NCI-H2171 (cell line): ENCODE data around the gene UBE2E1.
A peak's percentile ranks its signal among the peaks of the same experiment; 100 is the strongest.
"Not testable (repeated sequence)": the region's sequence is repeated elsewhere in the genome, so short reads cannot be mapped to it uniquely, and the experiment has no call there.

Experiments used
- DNase-seq: peaks from one replicate; lab custom pipeline; 2025; lab: John Stamatoyannopoulos, UW

UBE2E1 gene

DNA sequence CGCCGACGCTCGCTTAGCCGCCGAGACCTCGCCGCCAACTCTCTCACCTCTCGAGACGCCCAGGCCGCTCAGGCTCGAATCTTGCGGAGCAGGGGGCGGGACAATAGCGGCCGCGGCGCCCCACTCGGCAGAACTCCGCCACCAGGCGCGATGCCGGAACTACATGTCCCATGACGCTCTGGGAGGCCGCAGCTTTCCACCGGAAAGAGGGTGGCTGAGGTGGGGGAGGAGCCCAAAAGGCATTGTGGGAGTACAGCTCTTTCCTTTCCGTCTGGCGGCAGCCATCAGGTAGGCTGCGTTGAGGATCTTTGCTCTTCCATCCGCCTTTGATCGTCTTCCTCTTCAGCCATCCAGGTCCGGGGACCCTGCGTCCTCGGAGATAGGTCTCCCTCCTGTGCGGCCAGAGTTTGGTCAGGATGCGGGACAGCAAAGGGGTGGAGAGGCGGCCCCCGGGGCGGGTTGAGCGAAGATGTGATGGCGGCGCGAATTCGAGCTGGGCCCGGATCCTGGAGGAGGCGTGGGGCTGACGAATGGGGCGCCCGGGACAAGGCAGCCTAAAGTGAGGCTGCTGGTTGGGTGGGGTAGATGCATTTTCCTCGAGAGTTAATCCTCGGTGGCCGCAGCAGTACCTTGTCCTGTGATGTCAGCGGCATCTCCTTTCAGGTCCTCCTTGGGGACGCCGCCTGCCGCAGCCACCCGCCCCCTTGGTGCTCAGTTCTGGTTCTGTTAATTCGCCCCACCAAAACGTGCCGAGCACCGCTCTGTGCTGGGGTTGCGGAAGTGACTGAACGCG lies 111.3 kb downstream of the UBE2E1 start, which contains the start of the genes NKIRAS1 and RPL15:
Gene NKIRAS1 (minus strand): TSS at position 105 of the 793 bp plus-strand sequence. CDS start 6,086 bp downstream, outside the sequence.
Gene RPL15 (plus strand): TSS at position 247 of the 793 bp plus-strand sequence. CDS start 728 bp downstream, outside the sequence.
- peak; percentile 78 for DNase-seq

DNA sequence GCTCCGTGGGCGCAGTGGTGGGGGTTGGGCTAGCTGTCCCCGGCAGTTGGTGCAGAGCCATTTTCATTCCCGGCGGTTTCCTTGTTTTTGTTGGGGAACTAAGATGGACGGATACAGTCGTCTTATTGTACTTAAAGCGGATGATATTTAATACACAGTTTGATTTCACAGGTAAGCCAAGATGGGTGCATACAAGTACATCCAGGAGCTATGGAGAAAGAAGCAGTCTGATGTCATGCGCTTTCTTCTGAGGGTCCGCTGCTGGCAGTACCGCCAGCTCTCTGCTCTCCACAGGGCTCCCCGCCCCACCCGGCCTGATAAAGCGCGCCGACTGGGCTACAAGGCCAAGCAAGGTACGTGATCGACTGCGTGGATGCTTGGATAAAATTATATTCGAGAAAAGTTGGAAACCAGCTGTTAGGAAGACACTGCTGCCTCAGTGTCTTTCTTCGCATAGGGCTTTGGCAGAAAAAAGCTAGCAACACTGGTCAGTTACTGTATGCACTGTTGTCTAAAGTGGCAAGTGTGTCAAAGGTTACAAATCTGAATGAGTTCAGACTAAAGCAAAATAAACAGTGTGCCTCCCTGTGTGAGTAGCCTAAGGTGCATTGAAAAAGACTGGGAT lies 112.0 kb downstream of the UBE2E1 start:
- not testable (repeated sequence) for DNase-seq

DNA sequence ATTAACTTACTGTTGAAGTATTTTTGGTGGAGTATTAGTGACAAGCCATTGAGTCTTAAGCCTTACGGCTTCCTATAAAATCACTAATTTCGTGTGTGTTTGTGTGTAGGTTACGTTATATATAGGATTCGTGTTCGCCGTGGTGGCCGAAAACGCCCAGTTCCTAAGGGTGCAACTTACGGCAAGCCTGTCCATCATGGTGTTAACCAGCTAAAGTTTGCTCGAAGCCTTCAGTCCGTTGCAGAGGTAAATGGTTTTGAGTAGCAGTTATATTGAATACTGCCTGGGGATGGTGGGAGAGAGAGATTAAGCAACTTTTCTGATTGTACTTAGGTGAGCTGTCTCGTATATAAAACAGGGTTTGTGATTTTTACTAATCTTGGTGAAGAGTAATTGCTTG lies 112.6 kb downstream of the UBE2E1 start:
- DNase-seq: not testable (repeated sequence)

DNA sequence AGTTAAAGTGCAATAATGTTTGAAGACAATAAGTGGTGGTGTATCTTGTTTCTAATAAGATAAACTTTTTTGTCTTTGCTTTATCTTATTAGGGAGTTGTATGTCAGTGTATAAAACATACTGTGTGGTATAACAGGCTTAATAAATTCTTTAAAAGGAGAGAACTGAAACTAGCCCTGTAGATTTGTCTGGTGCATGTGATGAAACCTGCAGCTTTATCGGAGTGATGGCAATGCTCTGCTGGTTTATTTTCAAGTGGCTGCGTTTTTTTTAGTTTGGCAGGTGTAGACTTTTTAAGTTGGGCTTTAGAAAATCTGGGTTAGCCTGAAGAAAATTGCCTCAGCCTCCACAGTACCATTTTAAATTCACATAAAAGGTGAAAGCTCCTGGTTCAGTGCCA lies 113.9 kb downstream of the UBE2E1 start:
- DNase-seq: no peak

DNA sequence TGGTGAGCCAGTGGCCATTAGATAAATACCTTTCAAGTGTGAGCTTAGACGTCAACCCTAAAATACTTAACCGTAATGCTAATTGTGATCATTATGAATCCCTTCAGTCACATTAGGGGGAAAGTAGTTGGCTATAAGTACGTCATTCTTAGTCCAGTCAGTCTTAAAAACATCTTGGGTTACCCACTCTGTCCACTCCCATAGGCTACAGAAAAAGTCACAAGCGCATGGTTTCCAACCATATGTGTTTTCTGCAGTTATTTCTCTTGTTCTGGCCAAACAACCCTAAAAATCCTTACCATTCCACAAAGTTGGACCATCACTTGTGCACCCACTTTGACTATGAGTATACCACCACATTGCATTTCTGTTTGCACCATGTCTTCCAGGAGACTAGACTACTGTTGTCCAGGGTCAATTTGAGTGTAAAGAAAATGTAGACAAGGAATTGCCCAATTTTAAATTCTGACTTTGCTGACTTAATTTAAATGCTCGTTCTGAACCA lies 114.4 kb downstream of the UBE2E1 start:
- DNase-seq: no peak

DNA sequence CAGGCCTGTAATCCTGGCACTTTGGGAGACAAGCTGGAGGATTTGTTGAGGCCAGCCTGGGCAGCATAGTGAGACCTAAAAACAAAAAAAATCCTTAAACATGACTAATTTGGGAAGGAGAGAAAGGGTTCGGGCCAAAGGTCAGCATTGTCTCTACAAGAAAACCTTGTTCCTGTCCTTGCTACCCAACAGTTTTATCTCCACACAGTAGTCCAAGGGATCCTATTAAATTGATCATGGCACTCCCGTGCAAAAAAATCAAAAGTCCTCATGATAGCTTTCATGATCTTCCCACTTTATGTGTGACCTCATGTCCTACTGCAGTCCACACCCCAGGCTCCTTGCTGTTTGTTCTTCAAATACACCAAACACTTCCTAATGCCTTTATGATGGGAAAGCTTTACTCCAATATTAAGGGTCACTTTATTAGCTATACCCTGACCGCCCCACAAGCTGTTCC lies 115.3 kb downstream of the UBE2E1 start:
- no peak for DNase-seq

DNA sequence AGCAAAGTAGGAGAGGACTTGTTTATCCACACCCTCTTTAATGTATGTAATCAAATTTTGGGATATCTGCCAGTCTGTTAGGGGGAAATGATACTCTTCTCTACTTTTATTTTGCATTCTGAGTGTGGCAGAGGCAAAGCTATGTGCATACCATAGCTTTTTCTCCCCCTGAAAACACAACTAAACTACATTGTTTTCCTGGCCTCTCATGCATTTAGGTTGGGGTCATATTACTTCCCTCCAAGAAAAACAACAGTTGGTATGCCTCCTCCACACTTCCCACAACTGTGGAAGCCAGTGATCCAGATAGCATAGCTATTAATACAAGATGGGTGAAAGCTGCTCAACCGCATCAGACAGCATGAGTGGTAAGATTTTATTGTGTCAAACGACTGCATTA lies 118.0 kb downstream of the UBE2E1 start:
- DNase-seq: peak; percentile 64

DNA sequence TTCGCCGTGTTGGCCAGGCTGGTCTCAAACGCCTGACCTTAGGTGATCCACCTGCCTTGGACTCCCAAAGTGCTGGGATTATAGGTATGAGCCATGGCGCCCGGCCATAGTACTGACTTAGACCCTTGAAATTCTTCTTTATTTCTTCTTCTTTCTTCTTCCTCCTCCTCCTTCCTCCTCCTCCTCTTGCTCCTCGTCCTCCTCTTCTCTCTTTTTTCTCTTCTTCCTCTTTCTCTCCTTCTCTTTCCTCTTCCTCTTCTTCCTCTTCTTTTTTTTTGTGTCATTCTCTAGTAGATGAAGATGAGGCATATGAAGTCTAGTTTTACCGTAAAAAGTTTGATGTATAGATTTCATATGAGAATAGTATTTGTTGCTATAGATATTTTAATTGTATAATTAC lies 120.5 kb downstream of the UBE2E1 start:
- DNase-seq: no peak

DNA sequence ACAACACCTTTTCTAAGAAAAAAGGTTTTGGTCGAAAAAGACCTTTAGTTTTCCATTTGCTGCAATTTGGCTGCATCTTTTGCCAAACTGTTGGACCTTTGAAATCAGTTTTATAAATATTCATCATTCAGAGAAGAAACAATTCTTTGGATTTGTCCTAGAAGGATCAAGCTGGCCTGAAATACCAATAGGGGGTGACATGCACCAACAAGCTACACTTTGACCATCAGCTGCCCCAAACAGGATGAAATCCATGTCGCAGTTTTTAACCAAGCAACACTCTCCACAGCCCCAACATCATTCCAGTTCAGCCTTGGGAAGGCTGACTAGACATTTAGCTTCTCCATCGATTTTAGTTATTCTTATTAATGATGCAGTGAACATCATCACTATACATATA lies 121.0 kb downstream of the UBE2E1 start:
- DNase-seq: no peak

DNA sequence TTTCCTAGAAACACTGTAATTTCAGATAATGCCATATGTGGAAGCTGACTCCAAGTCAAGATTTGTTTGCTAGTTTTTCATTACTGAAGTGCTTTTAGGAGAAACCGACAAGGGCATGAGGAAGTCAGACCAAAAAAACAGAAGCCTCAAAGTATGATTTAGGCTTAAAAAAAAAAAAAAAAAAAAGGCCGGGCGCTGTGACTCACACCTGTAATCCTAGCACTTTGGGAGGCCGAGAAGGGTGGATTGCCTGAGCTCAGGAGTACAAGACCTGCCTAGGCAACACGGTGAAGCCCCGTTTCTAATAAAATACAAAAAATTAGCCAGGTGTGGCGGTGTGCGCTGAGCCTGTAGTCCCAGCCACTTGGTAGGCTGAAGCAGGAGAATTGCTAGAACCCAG lies 122.8 kb downstream of the UBE2E1 start:
- no peak for DNase-seq

DNA sequence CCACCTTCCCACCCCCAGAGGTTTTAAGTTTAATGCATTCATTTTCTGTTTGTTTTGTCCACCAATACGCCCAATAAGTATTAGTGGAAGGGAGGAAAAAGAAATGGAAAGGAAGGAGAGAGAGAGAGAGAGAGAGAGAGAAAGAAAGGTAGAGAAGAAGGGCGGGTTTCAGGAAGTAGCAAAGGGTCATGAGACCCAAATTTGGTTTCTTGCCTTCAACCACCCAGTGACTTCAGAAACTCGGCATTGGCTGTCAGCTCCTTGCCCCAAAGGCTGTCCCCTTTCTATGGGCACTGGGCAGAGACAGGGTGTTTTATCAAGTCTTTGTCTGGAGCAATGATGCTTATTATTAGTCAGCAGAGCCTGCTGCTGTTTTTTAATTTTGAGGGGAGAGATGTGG lies 125.8 kb downstream of the UBE2E1 start:
- DNase-seq: no peak

DNA sequence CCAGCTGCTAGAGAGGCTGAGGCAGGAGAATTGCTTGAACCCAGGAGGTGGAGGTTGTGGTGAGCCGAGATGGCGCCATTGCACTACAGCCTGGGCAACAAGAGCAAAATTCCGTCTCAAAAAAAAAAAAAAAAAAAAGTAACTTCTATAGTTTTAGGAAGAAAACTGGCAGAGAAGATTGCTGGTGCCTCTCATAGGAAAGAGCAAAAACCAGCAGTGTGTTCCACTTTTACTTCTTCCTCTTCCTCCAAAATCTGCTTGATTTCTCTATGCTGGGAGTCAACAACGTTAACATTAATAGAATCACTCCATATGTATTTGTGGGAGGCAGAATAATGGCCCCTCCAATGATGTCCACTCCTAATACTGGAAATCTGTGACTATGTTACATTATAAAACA lies 126.8 kb downstream of the UBE2E1 start:
- DNase-seq: no peak

DNA sequence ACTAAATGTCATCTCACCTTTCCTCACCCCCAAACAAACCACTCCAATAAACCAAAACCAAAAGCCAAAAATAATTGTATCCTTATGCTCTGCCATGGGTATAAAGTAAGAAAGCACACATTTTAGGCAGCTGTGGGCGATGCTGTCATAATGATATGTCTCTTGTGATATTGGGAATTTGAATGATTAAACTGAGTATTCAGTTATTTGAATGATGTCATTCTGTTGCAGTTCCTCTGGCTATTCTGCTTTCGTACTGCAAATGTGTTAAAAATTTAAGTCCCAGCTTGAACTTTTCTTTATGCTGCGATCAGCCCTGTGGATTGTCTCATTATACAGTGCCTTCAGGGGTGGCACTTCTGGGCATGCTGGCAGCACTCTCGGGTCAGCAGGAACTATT lies 128.5 kb downstream of the UBE2E1 start:
- no peak for DNase-seq

DNA sequence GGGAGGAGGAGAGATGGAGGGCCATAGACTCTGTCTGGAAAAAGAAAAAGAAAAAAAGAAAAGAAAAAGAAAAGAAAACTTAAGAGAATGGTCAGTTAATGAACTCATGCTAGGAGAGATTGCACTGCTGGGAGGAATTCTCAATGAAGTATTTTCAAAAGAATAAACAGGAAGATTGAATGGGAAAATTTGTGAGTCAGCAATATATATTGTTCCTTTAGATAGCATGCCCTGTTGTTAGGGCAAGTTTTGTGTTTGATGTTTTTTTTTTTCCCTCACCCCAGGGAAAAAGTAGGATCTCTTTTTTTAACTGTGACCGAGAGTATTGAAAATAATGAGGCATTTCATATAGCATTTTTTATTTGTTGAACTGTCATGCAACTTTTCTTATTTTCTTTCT lies 131.5 kb downstream of the UBE2E1 start:
- no peak for DNase-seq

DNA sequence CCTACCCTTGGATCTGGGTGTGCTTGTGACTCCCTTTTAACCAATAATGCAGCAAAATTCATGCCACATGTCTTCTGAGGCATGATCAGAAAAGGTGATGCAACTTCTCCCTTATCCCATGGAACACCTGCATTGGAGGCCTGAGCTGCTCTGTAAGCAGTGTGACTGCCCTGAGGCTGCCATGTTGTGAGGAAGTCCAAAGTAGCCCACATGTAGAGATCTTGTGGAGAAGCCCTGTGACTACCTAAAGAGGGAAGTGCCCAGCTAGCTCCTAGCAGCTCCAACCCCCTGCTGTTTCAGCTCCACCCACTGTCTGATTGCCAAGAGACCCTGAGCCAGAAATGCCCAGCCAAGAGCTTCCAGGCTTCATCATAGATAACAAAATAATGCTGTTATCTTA lies 132.9 kb downstream of the UBE2E1 start:
- DNase-seq: no peak

DNA sequence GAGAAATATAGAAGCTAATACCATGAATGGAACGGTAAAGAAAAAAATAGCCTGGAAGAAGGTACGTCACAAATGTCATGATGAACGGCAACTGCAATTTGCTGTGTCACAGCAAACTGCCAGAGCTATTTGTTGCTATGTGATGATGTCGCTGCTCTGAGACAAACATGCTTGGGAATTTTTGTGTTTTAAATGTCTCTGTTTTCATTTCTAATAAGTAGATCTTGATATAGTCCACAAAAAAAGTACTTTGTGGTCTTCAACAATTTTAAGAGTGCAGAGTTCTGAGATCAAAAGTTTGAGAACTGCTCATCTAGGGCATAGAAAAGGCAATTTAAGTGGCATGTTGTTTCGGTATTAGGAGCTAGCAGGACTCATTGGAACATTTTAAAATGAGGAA lies 135.0 kb downstream of the UBE2E1 start:
- DNase-seq: no peak
